K562 (cell line): ENCODE results near the gene RREB1. TPM values are rescaled to one million over a fixed set of nuclear protein-coding genes. Genes with fewer than 3 reads are reported as not detected.

Experiments used
- ESRRB ChIP-seq: fragments of 250-450 bp; sonication (Bioruptor Pico); IDR thresholded peaks from 2 replicates; pipeline ENCODE4 v1.5.0; 2020; ENCODE audit warnings: mild to moderate bottlenecking, moderate library complexity, borderline replicate concordance
- HEY1 ChIP-seq: fragments of 250-450 bp; sonication (Bioruptor Pico); IDR thresholded peaks from 2 replicates; pipeline ENCODE4 v1.5.0; 2020; ENCODE audit warnings: mild to moderate bottlenecking, moderate library complexity, borderline replicate concordance
- MAZ ChIP-seq, 2 experiments: fragments of 450-650 bp in 1 of 2; sonication (generic) in 1 of 2; formaldehyde crosslinking; IDR thresholded peaks in 1 of 2; conservative IDR thresholded peaks in 1 of 2; 2 replicates each; pipeline versions ENCODE4 v1.4.0 to v1.5.0; 2020; ENCODE audit warnings: mild to moderate bottlenecking in 1 of 2, missing genetic modification reagents in 1 of 2
- POLR2A ChIP-seq: fragments of 450-650 bp; conservative IDR thresholded peaks from 2 replicates; pipeline ENCODE4 v1.6.1; 2016
- RB1 ChIP-seq: fragments of 450-650 bp; IDR thresholded peaks from 2 replicates; pipeline ENCODE4 v1.6.1; 2017; ENCODE audit warnings: low read depth, mild to moderate bottlenecking
- SOX6 ChIP-seq: fragments of 450-650 bp; IDR thresholded peaks from 2 replicates; pipeline ENCODE4 v1.6.1; 2014; ENCODE audit warnings: mild to moderate bottlenecking
- SRSF3 ChIP-seq: fragments of 200-400 bp; formaldehyde crosslinking; IDR thresholded peaks from 2 replicates; pipeline ENCODE4 v1.6.1; 2016; ENCODE audit warnings: mild to moderate bottlenecking, low read length, moderate library complexity; ENCODE audit not compliant: insufficient read depth
- ZKSCAN8 ChIP-seq: fragments of 200-800 bp; sonication (Bioruptor generic); IDR thresholded peaks from 2 replicates; pipeline ENCODE4 v1.6.1; 2016; ENCODE audit warnings: missing genetic modification characterization, missing compliant biosample characterization
- ZNF696 ChIP-seq: fragments of 250-450 bp; sonication (Bioruptor Pico); conservative IDR thresholded peaks from 2 replicates; pipeline ENCODE4 v1.4.0; 2020; ENCODE audit warnings: mild to moderate bottlenecking, moderate library complexity
- ZNF785 ChIP-seq: fragments of 250-450 bp; sonication (Bioruptor Pico); IDR thresholded peaks from 2 replicates; pipeline ENCODE4 v1.4.0; 2020; ENCODE audit warnings: mild to moderate bottlenecking
- ZSCAN29 ChIP-seq: fragments of 450-650 bp; IDR thresholded peaks from 2 replicates; pipeline ENCODE4 v1.6.1; 2017
- polyA plus RNA-seq, 8 experiments: library from polyadenylated mRNA; depleted of rRNA in 4 of 8; stranded (reverse) in 5 of 8; unstranded in 3 of 8; fragments of >200 nt; fragmentation: Nextera tagmentation in 2 of 8; fragmentation: Illumina TruSeq in 1 of 8; extraction: Ambion mirVana in 2 of 8; extraction: Trizol in 1 of 8; gene quantifications; 2 replicates each; pipeline versions ENCODE4 v1.2.1 to v1.2.3, GENCODE V29; 2011 to 2014; ENCODE audit warnings: inconsistent platforms in 1 of 8, missing spikeins in 1 of 8
- total RNA-seq, 7 experiments: library from RNA; depleted of rRNA in 6 of 7; stranded (reverse); fragments of >200 nt in 6 of 7; fragmentation: Illumina TruSeq in 2 of 7; extraction: Trizol in 2 of 7; gene quantifications; 2 replicates each; pipeline versions ENCODE4 v1.2.1 to v1.2.3, GENCODE V29; 2011 to 2021; ENCODE audit warnings: low replicate concordance in 1 of 7
- TF ChIP-seq, protein P1 (sequence below): fragments of 250-450 bp; sonication (Bioruptor Pico); IDR thresholded peaks from 2 replicates; pipeline ENCODE4 v1.9.0; 2021; ENCODE audit warnings: mild to moderate bottlenecking, inconsistent platforms
- TF ChIP-seq, protein P2 (sequence below): IDR thresholded peaks from 2 replicates; pipeline ENCODE4 v1.6.1; 2011; ENCODE audit not compliant: insufficient read length; ENCODE audit errors: extremely low read depth
- TF ChIP-seq, protein P3 (sequence below): fragments of 450-650 bp; formaldehyde crosslinking; conservative IDR thresholded peaks from 2 replicates; pipeline ENCODE4 v1.4.0; 2022; ENCODE audit warnings: mild to moderate bottlenecking, missing genetic modification characterization
- TF ChIP-seq, protein P4 (sequence below): sonication (generic); formaldehyde crosslinking; IDR thresholded peaks from 2 replicates; pipeline ENCODE4 v1.8.1; 2022; ENCODE audit warnings: missing genetic modification reagents
- TF ChIP-seq, protein P5 (sequence below), 2 experiments: fragments of 450-650 bp; conservative IDR thresholded peaks; 2 replicates each; pipeline ENCODE4 v1.6.1; 2017; ENCODE audit warnings: mild to moderate bottlenecking in 2 of 2, moderate library complexity in 2 of 2

The RREB1 gene
- total and polyA plus RNA-seq, 9 of the 15 experiments (the other 6 are each of a cell fraction or from before 2014, with no cell fraction given): 3.3 to 64.2 (median 19.3) TPM

DNA sequence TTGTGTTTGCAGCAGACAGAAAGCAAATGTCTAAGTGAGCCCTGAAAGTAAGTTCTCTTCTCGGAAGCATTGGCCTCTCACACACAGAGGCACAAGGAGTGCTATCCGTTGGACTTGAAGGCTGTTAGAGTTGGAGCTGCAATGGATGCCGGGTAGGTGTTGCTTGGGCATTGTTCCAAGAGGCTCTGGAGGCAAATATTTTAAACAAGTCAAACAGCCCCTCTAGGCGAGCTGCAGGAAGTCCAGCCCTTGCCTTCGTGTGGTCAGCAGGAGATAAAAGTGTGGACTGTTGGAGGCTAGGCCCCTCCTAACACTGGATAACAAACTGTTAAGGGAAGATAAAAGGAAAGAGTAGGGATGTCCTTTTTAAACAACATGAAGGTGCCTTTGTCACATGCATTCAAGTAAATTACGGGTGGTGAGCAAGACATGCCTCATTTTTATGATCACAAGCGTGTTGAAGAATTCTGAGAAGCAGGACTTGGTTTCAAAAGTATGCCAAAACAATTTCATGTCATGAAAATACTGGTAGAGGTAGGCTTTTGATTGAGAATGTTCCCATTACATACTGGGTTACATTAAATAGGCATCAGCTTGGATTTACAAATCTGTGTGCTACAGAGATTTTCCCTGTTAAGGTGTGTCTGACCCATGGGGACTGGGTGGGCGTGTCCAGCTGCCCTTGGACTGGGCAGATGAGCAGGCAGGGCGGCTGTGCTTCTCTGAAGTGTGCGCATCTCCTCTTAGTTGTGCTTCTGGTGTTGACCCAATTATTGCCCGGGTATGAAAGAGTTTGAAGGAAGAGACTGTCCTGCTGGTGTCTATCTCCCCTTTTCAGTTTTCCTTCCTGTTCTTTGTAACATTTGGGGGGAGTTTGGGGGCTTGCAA is 57.5 kb downstream of the RREB1 start (continued):
- TF ChIP-seq RB1 (no peak), ZNF785 (no peak), ZSCAN29 (no peak), ZKSCAN8 (peak; percentile 86), SOX6 (peak; percentile 97), ZNF696 (CRISPR knock-in tag) (no peak), SRSF3 (no peak), HEY1 (CRISPR knock-in tag) (peak; percentile 76), POLR2A (peak; percentile 80), ESRRB (no peak), MAZ (CRISPR knock-in tag; conservative IDR thresholded peaks at IDR 0.05 in 1 of 2, IDR thresholded peaks at IDR 0.05 in 1 of 2) (peak; percentile 66 to 81; a peak in 3 of 4 replicates)
- TF ChIP-seq, protein P1, sequence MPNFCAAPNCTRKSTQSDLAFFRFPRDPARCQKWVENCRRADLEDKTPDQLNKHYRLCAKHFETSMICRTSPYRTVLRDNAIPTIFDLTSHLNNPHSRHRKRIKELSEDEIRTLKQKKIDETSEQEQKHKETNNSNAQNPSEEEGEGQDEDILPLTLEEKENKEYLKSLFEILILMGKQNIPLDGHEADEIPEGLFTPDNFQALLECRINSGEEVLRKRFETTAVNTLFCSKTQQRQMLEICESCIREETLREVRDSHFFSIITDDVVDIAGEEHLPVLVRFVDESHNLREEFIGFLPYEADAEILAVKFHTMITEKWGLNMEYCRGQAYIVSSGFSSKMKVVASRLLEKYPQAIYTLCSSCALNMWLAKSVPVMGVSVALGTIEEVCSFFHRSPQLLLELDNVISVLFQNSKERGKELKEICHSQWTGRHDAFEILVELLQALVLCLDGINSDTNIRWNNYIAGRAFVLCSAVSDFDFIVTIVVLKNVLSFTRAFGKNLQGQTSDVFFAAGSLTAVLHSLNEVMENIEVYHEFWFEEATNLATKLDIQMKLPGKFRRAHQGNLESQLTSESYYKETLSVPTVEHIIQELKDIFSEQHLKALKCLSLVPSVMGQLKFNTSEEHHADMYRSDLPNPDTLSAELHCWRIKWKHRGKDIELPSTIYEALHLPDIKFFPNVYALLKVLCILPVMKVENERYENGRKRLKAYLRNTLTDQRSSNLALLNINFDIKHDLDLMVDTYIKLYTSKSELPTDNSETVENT (CRISPR knock-in tag): no peak
- TF ChIP-seq, protein P2, sequence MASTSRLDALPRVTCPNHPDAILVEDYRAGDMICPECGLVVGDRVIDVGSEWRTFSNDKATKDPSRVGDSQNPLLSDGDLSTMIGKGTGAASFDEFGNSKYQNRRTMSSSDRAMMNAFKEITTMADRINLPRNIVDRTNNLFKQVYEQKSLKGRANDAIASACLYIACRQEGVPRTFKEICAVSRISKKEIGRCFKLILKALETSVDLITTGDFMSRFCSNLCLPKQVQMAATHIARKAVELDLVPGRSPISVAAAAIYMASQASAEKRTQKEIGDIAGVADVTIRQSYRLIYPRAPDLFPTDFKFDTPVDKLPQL: no peak
- TF ChIP-seq, protein P3, sequence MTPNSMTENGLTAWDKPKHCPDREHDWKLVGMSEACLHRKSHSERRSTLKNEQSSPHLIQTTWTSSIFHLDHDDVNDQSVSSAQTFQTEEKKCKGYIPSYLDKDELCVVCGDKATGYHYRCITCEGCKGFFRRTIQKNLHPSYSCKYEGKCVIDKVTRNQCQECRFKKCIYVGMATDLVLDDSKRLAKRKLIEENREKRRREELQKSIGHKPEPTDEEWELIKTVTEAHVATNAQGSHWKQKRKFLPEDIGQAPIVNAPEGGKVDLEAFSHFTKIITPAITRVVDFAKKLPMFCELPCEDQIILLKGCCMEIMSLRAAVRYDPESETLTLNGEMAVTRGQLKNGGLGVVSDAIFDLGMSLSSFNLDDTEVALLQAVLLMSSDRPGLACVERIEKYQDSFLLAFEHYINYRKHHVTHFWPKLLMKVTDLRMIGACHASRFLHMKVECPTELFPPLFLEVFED: peak; percentile 9; the same call in 1 of the 2 replicates
- TF ChIP-seq, protein P4, sequence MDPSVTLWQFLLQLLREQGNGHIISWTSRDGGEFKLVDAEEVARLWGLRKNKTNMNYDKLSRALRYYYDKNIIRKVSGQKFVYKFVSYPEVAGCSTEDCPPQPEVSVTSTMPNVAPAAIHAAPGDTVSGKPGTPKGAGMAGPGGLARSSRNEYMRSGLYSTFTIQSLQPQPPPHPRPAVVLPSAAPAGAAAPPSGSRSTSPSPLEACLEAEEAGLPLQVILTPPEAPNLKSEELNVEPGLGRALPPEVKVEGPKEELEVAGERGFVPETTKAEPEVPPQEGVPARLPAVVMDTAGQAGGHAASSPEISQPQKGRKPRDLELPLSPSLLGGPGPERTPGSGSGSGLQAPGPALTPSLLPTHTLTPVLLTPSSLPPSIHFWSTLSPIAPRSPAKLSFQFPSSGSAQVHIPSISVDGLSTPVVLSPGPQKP (CRISPR knock-in tag): no peak
- TF ChIP-seq, protein P5, sequence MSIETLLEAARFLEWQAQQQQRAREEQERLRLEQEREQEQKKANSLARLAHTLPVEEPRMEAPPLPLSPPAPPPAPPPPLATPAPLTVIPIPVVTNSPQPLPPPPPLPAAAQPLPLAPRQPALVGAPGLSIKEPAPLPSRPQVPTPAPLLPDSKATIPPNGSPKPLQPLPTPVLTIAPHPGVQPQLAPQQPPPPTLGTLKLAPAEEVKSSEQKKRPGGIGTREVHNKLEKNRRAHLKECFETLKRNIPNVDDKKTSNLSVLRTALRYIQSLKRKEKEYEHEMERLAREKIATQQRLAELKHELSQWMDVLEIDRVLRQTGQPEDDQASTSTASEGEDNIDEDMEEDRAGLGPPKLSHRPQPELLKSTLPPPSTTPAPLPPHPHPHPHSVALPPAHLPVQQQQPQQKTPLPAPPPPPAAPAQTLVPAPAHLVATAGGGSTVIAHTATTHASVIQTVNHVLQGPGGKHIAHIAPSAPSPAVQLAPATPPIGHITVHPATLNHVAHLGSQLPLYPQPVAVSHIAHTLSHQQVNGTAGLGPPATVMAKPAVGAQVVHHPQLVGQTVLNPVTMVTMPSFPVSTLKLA (conservative IDR thresholded peaks at IDR 0.05): peak; percentile 85 to 94
